Measurements from ENCODE around the gene AK1. TPM values are rescaled to one million over a fixed set of nuclear protein-coding genes. Genes with fewer than 3 reads are reported as not detected.

AK1 gene
- total and polyA plus RNA-seq, 9 of the 15 experiments (the other 6 are each of a cell fraction or from before 2014, with no cell fraction given), result 10.1 to 71.8 (median 39.0) TPM

DNA sequence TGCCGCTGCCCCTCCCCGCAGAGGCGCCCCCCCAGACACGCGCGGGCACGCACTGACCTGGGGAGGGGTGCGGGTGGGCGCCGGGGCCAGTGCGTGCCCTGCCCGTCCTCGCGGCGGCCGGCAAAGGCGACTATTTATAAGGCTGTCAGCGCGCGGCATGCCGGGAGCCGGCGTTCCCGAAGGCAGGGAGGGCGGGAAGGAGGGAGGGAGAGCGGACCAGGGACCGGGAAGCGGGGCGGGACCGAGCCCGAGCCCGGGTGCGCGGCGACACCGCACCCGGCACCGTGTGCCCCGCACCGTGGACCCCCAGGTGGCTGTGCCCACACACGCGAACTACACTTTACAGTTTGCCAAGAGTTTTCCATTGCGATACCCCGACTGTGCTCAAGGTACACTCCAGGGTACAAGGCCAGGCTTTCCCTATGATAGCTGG lies at the start of gene AK1 (continued):
- TF ChIP-seq, protein P1, sequence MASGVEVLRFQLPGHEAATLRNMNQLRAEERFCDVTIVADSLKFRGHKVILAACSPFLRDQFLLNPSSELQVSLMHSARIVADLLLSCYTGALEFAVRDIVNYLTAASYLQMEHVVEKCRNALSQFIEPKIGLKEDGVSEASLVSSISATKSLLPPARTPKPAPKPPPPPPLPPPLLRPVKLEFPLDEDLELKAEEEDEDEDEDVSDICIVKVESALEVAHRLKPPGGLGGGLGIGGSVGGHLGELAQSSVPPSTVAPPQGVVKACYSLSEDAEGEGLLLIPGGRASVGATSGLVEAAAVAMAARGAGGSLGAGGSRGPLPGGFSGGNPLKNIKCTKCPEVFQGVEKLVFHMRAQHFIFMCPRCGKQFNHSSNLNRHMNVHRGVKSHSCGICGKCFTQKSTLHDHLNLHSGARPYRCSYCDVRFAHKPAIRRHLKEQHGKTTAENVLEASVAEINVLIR (CRISPR knock-in tag; IDR thresholded peaks at IDR 0.05), result no peak
- TF ChIP-seq ZNF140 (CRISPR knock-in tag; IDR thresholded peaks at IDR 0.05) (no peak), ELF2 (CRISPR knock-in tag; IDR thresholded peaks at IDR 0.05) (no peak), BDP1 (IDR thresholded peaks at IDR 0.05; ENCODE audit: insufficient read depth, insufficient read length) (no peak), MYBL2 (IDR thresholded peaks at IDR 0.05; ENCODE audit: low read depth) (no peak), MYBL2 (CRISPR knock-in tag; IDR thresholded peaks at IDR 0.05; ENCODE audit: borderline replicate concordance) (no peak), HNRNPH1 (optimal IDR thresholded peaks at IDR 0.05; ENCODE audit: low read depth, low read length) (no peak), CHD2 (IDR thresholded peaks at IDR 0.05; ENCODE audit: low read depth, low read length) (no peak), SAFB2 (IDR thresholded peaks at IDR 0.05; ENCODE audit: borderline replicate concordance, low read depth, low read length, severe bottlenecking) (no peak), NCOA6 (IDR thresholded peaks at IDR 0.05) (no peak), AFF1 (IDR thresholded peaks at IDR 0.05; ENCODE audit: low read depth in 1 of 2, partially characterized antibody in 2 of 2) (peak in 1 of 2 experiments; percentile 9), ETV5 (CRISPR knock-in tag; IDR thresholded peaks at IDR 0.05; ENCODE audit: low read depth) (peak; percentile 55; the same call in 1 of the 2 replicates), POLR2AphosphoS5 (IDR thresholded peaks at IDR 0.05; ENCODE audit: control insufficient read depth, insufficient read depth, low read depth, low read length) (no peak)
- TF ChIP-seq, protein P2, sequence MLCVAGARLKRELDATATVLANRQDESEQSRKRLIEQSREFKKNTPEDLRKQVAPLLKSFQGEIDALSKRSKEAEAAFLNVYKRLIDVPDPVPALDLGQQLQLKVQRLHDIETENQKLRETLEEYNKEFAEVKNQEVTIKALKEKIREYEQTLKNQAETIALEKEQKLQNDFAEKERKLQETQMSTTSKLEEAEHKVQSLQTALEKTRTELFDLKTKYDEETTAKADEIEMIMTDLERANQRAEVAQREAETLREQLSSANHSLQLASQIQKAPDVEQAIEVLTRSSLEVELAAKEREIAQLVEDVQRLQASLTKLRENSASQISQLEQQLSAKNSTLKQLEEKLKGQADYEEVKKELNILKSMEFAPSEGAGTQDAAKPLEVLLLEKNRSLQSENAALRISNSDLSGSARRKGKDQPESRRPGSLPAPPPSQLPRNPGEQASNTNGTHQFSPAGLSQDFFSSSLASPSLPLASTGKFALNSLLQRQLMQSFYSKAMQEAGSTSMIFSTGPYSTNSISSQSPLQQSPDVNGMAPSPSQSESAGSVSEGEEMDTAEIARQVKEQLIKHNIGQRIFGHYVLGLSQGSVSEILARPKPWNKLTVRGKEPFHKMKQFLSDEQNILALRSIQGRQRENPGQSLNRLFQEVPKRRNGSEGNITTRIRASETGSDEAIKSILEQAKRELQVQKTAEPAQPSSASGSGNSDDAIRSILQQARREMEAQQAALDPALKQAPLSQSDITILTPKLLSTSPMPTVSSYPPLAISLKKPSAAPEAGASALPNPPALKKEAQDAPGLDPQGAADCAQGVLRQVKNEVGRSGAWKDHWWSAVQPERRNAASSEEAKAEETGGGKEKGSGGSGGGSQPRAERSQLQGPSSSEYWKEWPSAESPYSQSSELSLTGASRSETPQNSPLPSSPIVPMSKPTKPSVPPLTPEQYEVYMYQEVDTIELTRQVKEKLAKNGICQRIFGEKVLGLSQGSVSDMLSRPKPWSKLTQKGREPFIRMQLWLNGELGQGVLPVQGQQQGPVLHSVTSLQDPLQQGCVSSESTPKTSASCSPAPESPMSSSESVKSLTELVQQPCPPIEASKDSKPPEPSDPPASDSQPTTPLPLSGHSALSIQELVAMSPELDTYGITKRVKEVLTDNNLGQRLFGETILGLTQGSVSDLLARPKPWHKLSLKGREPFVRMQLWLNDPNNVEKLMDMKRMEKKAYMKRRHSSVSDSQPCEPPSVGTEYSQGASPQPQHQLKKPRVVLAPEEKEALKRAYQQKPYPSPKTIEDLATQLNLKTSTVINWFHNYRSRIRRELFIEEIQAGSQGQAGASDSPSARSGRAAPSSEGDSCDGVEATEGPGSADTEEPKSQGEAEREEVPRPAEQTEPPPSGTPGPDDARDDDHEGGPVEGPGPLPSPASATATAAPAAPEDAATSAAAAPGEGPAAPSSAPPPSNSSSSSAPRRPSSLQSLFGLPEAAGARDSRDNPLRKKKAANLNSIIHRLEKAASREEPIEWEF (CRISPR knock-in tag; IDR thresholded peaks at IDR 0.05), result no peak
- TF ChIP-seq, protein P3, sequence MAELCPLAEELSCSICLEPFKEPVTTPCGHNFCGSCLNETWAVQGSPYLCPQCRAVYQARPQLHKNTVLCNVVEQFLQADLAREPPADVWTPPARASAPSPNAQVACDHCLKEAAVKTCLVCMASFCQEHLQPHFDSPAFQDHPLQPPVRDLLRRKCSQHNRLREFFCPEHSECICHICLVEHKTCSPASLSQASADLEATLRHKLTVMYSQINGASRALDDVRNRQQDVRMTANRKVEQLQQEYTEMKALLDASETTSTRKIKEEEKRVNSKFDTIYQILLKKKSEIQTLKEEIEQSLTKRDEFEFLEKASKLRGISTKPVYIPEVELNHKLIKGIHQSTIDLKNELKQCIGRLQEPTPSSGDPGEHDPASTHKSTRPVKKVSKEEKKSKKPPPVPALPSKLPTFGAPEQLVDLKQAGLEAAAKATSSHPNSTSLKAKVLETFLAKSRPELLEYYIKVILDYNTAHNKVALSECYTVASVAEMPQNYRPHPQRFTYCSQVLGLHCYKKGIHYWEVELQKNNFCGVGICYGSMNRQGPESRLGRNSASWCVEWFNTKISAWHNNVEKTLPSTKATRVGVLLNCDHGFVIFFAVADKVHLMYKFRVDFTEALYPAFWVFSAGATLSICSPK (IDR thresholded peaks at IDR 0.05; ENCODE audit: borderline replicate concordance), result no peak
